ENCODE results near the gene OR5H6.

GRCh38 chr3:98243843-98244242, 20.2 kb upstream of the OR5H6 start:
- TF ChIP-seq CTCF (IDR thresholded peaks at IDR 0.05) (no peak), POLR2A (IDR thresholded peaks at IDR 0.05) (no peak)

All from thyroid gland (tissue), 4 donors.